NCI-H2227 (cell line): ENCODE measurements around the gene MLNR.
A peak's percentile ranks its signal among the peaks of the same experiment; 100 is the strongest.

Experiments
- DNase-seq: peaks from one replicate; lab custom pipeline; 2025; ENCODE audit not compliant: unreplicated experiment; lab: John Stamatoyannopoulos, UW

The MLNR gene

GRCh38 chr13:49225223-49226042 lies 5.3 kb downstream of the MLNR start:
- no peak for DNase-seq

GRCh38 chr13:49226613-49227012 lies 6.5 kb downstream of the MLNR start:
- no peak for DNase-seq

GRCh38 chr13:49234741-49235140 lies 14.6 kb downstream of the MLNR start:
- DNase-seq: no peak

- no peak for DNase-seq
These were observed 15.8 kb downstream of the MLNR start for GRCh38 chr13:49235856-49236431.

- no peak for DNase-seq
These were observed 18.5 kb downstream of the MLNR start for GRCh38 chr13:49238621-49239020.

GRCh38 chr13:49240017-49240416 lies 19.9 kb downstream of the MLNR start:
- peak; percentile 4 for DNase-seq

GRCh38 chr13:49241296-49241695 lies 21.2 kb downstream of the MLNR start:
- no peak for DNase-seq

- DNase-seq: no peak
These were observed 25.0 kb downstream of the MLNR start for GRCh38 chr13:49245101-49245500.

GRCh38 chr13:49246850-49247642 lies 26.9 kb downstream of the MLNR start:
- no peak for DNase-seq

GRCh38 chr13:49247643-49248621 lies 27.8 kb downstream of the MLNR start, which contains the start of gene CDADC1:
Gene CDADC1 (plus strand): TSS chr13:49247925. CDS start chr13:49248038, 113 bp downstream.
- peak; percentile 94 for DNase-seq

GRCh38 chr13:49248622-49249002 lies 28.5 kb downstream of the MLNR start:
- no peak for DNase-seq

- no peak for DNase-seq
These were observed 31.2 kb downstream of the MLNR start for GRCh38 chr13:49251326-49251725.

GRCh38 chr13:49253310-49253709 lies 33.2 kb downstream of the MLNR start:
- DNase-seq: no peak

GRCh38 chr13:49254007-49254406 lies 33.9 kb downstream of the MLNR start:
- no peak for DNase-seq

- no peak for DNase-seq
These were observed 36.7 kb downstream of the MLNR start for GRCh38 chr13:49256841-49257240.

GRCh38 chr13:49258089-49258796 lies 38.1 kb downstream of the MLNR start:
- no peak for DNase-seq

- DNase-seq: peak; percentile 12
These were observed 39.4 kb downstream of the MLNR start for GRCh38 chr13:49259586-49259985.

GRCh38 chr13:49262634-49263033 lies 42.5 kb downstream of the MLNR start:
- no peak for DNase-seq

- no peak for DNase-seq
These were observed 45.7 kb downstream of the MLNR start for GRCh38 chr13:49265822-49266221.

- DNase-seq: no peak
These were observed 51.1 kb downstream of the MLNR start for GRCh38 chr13:49271264-49271663.
